ENCODE measurements around the gene NAP1L4.

Gene NAP1L4

DNA sequence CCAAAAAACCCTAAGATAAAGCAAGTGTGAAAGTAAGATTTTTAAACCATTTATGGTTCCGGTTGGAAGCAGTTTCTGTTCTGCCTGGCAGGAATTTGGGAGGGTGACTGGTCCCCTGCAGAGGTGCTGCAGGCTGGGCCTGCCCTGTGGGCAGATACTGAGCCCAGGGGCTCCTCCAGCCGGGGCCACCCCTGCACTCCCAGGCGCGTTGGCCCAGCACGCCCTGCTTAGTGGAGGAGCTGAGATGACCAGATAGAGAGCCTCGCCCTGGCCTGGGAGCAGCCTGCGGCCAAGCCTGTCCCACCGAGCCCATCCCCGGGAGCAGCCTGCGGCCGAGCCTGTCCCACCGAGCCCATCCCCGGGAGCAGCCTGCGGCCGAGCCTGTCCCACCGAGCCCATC lies 70.9 kb downstream of the NAP1L4 start:
- no peaks in the 10 kb centered on the region for H3F3A ChIP-seq (ENCODE audit: low read depth)
- no peaks in the 10 kb centered on the region for H3K27me3 ChIP-seq (ENCODE audit: insufficient read depth, low read length, poor library complexity, severe bottlenecking)
- no peaks in the 10 kb centered on the region for H3K4me1 ChIP-seq (ENCODE audit: insufficient read depth, low read length, poor library complexity, severe bottlenecking)
- TF ChIP-seq EZH2phosphoT487 (IDR thresholded peaks at IDR 0.05; ENCODE audit: borderline replicate concordance), result no peak
- TF ChIP-seq, protein P1, sequence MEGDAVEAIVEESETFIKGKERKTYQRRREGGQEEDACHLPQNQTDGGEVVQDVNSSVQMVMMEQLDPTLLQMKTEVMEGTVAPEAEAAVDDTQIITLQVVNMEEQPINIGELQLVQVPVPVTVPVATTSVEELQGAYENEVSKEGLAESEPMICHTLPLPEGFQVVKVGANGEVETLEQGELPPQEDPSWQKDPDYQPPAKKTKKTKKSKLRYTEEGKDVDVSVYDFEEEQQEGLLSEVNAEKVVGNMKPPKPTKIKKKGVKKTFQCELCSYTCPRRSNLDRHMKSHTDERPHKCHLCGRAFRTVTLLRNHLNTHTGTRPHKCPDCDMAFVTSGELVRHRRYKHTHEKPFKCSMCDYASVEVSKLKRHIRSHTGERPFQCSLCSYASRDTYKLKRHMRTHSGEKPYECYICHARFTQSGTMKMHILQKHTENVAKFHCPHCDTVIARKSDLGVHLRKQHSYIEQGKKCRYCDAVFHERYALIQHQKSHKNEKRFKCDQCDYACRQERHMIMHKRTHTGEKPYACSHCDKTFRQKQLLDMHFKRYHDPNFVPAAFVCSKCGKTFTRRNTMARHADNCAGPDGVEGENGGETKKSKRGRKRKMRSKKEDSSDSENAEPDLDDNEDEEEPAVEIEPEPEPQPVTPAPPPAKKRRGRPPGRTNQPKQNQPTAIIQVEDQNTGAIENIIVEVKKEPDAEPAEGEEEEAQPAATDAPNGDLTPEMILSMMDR (conservative IDR thresholded peaks at IDR 0.05; ENCODE audit: low read length), result no peak
- no peaks in the 10 kb centered on the region for H3K36me3 ChIP-seq (ENCODE audit: insufficient read depth, low read length)
- H3K9me2 ChIP-seq (replicated peaks; ENCODE audit: low read depth, low read length), result no peaks in the 10 kb centered on the region
- H2AFZ ChIP-seq (ENCODE audit: low read length), result no peak overlapping the region
- H3K4me3 ChIP-seq (ENCODE audit: low read length, poor library complexity, severe bottlenecking), result no peak overlapping the region
- no peak overlapping the region for H3K4me2 ChIP-seq (ENCODE audit: low read depth, low read length, poor library complexity, severe bottlenecking)
- H3K79me2 ChIP-seq (ENCODE audit: insufficient read depth, low read length), result no peaks in the 10 kb centered on the region
- H3K9ac ChIP-seq (ENCODE audit: low read depth, low read length, poor library complexity, severe bottlenecking), result no peak overlapping the region
- no peaks in the 10 kb centered on the region for H3K9me3 ChIP-seq (ENCODE audit: insufficient read depth, low read depth, low read length)
- no peaks in the 10 kb centered on the region for H4K20me1 ChIP-seq (ENCODE audit: insufficient read depth, low read length, poor library complexity, severe bottlenecking)

- Histone ChIP-seq H3K27me3 (ENCODE audit: insufficient read depth, low read length, poor library complexity, severe bottlenecking) (no peaks in the 10 kb centered on the region), H2AFZ (ENCODE audit: low read length) (no peak overlapping the region), H3K4me1 (ENCODE audit: insufficient read depth, low read length, poor library complexity, severe bottlenecking) (peaks cover 3% of the 10 kb centered on the region), H3F3A (ENCODE audit: low read depth) (no peaks in the 10 kb centered on the region), H3K9me2 (replicated peaks; ENCODE audit: low read depth, low read length) (no peaks in the 10 kb centered on the region), H4K20me1 (ENCODE audit: insufficient read depth, low read length, poor library complexity, severe bottlenecking) (no peaks in the 10 kb centered on the region), H3K4me3 (ENCODE audit: low read length, poor library complexity, severe bottlenecking) (no peak overlapping the region), H3K9me3 (ENCODE audit: insufficient read depth, low read depth, low read length) (no peaks in the 10 kb centered on the region), H3K79me2 (ENCODE audit: insufficient read depth, low read length) (no peaks in the 10 kb centered on the region), H3K4me2 (ENCODE audit: low read depth, low read length, poor library complexity, severe bottlenecking) (no peak overlapping the region), H3K9ac (ENCODE audit: low read depth, low read length, poor library complexity, severe bottlenecking) (no peak overlapping the region), H3K36me3 (ENCODE audit: insufficient read depth, low read length) (no peaks in the 10 kb centered on the region)
- TF ChIP-seq, protein P1 (conservative IDR thresholded peaks at IDR 0.05; ENCODE audit: low read length), result no peak
- no peak for TF ChIP-seq EZH2phosphoT487 (IDR thresholded peaks at IDR 0.05; ENCODE audit: borderline replicate concordance)
These were observed 71.8 kb downstream of the NAP1L4 start for GRCh38 chr11:2920343-2920742.

- H3K9ac ChIP-seq (ENCODE audit: low read depth, low read length, poor library complexity, severe bottlenecking), result no peak overlapping the region
- H3K4me1 ChIP-seq (ENCODE audit: insufficient read depth, low read length, poor library complexity, severe bottlenecking), result peaks cover 8% of the 10 kb centered on the region
- no peaks in the 10 kb centered on the region for H4K20me1 ChIP-seq (ENCODE audit: insufficient read depth, low read length, poor library complexity, severe bottlenecking)
- no peaks in the 10 kb centered on the region for H3K9me2 ChIP-seq (replicated peaks; ENCODE audit: low read depth, low read length)
- no peak overlapping the region for H3K4me3 ChIP-seq (ENCODE audit: low read length, poor library complexity, severe bottlenecking)
- H2AFZ ChIP-seq (ENCODE audit: low read length), result no peak overlapping the region
- no peaks in the 10 kb centered on the region for H3K9me3 ChIP-seq (ENCODE audit: insufficient read depth, low read depth, low read length)
- H3K79me2 ChIP-seq (ENCODE audit: insufficient read depth, low read length), result no peaks in the 10 kb centered on the region
- H3K4me2 ChIP-seq (ENCODE audit: low read depth, low read length, poor library complexity, severe bottlenecking), result no peak overlapping the region
- H3K27me3 ChIP-seq (ENCODE audit: insufficient read depth, low read length, poor library complexity, severe bottlenecking), result no peaks in the 10 kb centered on the region
- H3K36me3 ChIP-seq (ENCODE audit: insufficient read depth, low read length), result no peaks in the 10 kb centered on the region
- H3F3A ChIP-seq (ENCODE audit: low read depth), result no peaks in the 10 kb centered on the region
- TF ChIP-seq, protein P1 (conservative IDR thresholded peaks at IDR 0.05; ENCODE audit: low read length), result no peak
- no peak for TF ChIP-seq EZH2phosphoT487 (IDR thresholded peaks at IDR 0.05; ENCODE audit: borderline replicate concordance)
These were observed 72.3 kb downstream of the NAP1L4 start for GRCh38 chr11:2919837-2920236.
